GM18517 (cell line): ENCODE results near the gene SLC6A7.

Source experiments
- ATAC-seq: cut with Tn5 transposase; IDR thresholded peaks from one replicate; pipeline ENCODE4 v1.9.1; 2021; ENCODE audit warnings: mild to moderate bottlenecking, moderate library complexity; ENCODE audit not compliant: unreplicated experiment

The SLC6A7 gene

DNA sequence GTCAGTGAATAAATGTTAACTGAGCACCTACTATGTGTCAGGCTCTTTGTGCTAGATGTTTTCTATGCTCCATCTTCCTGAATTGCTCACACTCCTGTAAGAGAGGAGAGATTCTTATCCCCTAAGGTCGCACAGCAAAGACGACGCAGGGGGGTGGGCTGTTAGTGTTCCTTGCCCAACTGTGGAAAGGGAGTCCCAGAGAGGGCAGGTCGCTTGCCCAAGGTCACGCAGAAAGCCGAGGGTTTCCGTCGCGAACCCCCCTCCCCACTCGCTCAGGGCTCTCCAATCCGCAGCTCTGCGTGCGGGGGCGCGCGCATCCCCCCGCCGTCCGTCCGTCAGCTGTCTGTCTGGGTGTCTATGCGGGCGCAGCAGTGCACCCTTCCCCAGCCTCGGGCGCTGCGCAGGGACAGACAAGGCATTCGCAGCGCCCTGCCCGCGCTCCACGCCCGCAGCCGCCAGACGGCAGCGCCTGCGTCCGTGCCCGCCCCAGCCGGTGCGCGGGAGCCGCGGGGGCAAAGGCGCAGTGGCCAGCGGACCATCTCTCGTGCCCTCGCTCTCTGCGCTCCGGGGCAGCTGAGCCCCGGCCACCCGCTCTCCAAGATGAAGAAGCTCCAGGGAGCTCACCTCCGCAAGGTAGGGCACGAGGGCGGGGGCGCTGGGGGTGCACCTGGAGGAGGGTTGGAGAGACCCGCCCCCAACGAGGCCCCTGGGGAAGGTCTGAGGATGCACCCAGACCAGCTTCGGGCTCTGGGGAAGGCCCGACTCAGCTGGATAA, at the start of gene SLC6A7:
TSS of gene SLC6A7 (plus strand) at position 335 of the 775 bp plus-strand sequence. CDS start at position 601, 266 bp downstream.
- no peak for ATAC-seq

DNA sequence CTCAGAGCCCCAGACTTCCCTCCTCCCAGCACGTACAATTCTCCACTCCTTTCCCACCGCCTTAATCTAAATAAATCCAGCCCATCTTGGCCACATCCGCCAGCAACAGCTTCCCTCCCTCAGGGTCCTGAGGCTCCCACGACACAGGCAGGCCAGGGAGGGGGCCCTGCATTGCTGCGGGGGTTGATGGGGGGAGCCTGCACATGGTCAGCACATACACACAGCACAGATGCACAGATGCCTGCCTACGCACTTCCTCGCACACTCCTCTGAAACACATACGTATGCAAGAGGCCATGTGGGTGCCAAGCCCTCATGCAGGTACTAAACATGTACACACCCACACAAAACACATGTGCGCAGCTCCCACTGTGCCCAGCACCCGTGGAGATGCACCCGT, 49.0 kb upstream of the SLC6A7 start:
- ATAC-seq, result no peak

DNA sequence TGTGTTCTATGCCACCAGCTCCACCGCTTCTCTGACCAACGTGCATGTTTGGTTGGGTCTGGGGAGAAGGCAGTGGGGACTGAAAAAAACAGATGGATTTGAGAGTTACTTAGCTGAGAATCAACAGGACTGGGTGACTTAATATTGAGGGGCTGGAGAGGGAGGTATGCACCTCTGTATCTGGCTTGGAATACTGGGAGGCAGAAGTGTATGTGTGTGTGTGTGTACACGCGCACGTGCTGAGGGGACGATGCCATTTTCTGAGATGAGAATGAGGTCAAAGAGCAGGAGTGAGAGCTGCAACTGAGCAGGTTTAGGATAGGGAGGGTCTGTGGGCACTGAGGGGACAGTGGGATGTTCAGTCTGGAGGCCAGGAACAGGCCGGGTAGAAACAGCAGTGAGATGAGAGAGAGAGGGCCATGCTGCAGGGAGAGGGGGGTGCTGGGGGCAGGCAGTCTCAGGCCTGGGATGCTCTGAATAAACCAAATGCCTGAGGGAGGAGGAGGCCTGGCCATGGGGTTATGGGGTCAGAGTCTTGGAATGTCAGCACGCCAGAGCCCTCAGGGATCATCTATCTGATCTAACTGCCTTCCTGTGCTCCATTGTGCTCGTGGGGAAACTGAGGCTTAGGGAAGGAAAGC, 48.2 kb upstream of the SLC6A7 start:
- no peak for ATAC-seq

DNA sequence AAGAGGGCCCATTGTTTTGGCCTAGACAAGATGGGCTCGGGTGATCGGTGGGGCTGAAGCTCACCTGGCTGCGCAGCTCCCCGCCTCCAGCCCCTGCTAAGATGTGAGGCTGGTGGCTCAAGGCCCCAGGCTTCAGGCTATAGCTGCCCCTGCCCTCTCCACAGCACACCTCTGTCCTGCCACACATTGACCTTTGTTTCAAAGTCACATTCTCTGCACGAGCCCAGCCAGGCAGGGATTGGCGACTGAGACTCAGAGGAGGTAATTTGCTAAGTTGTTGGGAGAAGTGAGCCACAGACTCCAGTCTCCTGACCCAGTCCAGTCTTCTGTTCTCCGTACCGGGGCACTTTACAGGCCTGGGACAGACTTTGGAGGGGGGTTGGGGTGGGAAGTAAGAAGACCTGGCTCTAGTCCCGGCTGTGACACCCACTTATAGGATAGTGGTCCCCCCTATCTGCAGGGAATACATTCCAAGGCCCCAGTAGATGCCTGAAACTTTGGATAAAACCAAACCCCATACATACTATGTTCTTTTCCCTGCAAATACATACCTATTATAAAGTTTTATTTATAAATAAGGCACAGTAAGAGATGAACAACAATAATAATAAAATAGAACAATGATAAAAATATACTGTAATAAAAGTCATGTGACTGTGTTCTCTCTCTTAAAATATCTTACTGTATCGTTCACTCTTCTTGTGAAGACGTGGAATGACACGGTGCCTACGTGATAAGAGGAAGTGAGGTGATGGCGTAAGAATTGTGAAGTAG, 47.5 kb upstream of the SLC6A7 start:
- ATAC-seq, result no peak

DNA sequence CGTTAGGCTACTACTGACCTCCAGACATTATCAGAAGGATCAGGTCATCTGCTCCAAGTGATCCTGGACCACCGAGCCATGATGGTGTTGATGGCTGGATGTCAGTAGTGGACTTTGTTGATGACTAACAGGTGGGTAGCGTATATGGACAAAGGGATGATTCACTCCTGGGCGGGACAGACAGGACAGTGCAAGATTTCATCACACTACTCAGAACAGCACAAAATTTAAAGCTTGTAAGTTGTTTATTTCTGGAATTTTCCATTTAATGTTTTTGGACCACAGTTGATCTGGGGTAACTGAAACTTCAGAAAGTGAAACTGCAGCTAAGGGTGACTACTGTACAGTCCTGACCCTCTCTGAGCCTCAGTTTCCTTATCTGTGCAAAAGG, 46.9 kb upstream of the SLC6A7 start:
- ATAC-seq, result no peak

DNA sequence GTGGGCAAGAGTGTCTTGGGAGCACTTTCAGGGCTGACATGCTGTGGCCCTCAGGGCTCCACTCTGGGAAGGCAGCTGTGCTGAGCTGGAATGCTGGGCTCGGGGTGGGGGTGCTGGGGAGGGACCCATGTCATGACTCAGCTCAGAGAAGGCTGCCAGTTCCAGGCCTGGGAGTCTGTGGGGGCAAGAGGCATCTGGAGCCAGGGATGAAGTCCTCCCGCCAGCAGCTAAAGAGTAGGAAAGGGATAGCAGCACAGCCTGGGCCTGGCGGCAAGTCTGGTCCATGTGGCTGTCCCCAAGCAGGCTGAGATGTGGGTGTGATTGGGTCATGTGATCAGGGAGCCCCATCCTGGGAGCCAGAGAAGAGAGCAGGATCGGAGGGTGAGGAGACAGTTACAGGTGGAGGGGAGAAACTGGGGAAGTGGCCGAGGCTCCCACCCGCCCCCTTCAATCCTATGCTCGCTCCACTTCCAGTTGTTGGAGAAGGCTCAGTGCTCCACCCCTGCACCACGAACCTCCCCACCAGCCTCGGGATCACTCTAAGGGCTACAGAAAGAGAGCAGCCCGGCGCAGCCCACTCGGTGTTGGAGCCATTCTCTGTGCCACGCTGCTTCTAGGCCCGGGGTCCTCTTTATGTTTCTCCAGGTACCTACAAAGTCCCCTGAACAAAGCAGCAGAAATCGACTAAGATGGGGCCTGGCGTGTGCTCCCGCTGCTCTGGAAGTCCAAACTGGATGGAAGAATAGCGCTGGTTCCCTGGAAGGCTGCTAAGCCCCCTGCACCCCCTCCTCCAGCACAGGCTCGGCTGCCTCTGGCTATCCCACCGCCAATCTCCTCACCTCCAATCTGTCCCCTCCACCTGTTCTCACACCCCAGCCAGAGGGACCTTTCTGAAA, 46.3 kb upstream of the SLC6A7 start:
- no peak for ATAC-seq

DNA sequence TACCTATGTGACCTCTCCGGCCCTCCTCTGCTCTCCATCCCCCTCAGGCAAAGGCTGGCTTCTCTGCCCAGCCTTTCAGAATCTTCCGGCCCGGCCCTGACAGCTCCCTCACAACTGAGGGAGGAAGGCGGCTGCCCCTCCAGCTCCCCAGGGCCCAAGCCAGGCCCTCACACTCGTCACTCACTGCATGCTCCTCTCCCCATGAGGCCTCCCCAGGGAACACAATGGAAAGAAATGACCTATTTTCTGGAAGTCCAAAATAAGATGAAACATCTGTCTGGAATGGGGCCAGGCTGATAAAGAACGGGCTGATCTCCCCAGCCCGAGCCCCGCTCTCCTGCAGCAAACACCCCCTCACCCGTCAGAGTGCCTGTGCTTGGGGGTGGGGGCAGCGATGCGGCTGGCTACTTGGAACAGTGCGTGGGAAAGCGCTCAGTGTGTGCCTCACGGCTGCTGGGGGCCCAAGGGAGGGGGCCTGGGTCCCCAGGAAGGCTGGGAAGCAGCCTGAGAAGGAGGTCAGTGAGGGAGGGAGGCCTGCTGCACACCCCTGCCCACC, 45.5 kb upstream of the SLC6A7 start:
- ATAC-seq, result no peak

DNA sequence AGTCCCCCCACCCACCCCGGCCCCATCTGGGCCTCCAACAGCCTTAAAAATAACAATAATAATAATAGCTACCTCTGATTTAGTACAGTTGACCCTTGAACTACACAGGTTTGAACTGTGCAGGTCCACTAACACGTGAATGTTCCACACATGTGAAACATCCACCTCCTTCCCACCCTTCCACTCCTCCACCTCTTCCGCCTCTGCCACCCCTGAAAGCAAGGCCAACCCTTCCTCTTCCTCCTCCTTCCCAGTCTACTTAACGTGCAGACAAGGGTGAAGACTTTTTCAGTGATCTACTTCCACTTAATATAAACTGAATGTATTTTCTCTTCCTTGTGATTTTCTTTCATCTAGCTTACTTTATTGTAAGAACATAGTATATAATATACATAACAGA, 45.0 kb upstream of the SLC6A7 start:
- no peak for ATAC-seq

DNA sequence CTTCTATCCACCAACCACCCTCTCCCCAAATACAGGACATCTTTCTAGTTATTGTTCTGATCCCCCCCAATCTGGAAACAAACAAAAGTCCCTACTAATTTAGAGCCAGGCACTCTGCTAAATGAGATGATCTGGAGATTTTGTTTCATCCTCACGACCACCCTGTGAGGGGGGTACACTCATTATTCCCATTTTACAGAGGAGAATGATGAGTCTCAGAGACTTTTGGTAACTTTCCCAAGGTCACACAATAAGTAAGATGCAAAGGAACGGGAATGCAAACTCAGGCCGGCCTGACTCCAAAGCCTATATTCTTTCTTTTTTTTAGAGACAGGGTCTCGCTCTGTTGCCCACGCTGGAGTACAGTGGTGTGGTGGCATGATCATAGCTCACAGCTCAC, 43.6 kb upstream of the SLC6A7 start:
- no peak for ATAC-seq

DNA sequence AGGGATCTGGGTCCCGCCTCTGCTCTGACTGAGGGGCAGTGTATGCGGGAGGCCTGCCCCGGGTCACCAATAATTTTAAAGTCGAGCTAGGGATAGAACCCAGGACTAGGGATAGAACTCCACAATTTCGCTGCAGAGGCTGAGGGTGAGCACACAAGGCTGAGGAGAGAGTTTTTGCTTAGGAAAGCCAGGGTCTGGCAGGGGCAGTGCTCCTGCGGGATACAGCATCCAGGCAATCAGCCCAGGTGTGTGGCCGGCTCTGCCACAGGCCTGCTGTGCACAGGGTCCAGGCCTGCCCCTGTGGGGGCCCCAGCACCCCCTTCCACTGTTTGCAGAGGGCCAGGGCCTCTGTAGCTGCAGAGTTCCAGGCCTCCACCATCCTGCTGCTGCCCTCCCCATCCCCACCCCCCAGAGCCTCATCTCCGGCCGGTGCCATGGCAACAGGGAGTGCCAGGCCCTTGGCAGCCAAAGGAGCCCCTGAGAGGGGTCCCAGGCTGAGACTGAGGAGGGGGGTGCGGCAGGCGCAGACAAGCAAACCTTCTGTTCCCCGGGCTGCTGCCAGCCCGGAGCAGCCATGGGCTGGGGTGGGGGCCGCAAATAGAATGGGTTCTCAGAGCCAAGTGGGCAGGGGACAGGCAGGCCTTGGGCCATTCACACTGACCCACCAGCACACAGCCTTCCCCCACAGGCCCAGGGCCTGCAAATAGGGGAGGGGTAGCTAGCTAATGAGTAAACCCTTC, 42.8 kb upstream of the SLC6A7 start:
- ATAC-seq, result no peak

DNA sequence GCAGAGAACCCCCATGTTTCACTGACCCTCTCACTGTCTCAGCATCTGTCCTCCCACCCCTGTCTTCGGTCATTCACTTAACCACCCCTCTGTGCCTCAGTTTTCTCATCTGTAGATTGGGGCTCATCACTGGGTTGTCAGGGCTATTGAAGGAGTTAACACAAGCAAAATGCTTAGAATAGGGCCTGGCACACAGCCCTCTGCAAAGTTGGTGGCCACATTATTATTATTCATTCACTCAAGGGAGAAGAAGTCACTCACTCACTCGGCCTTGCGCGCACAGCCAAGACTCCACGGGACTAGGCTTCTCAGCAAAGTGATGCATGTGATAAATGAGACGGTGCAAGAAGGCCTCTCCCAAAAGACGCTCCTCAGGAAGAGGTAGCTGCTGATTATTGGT, 42.2 kb upstream of the SLC6A7 start:
- no peak for ATAC-seq

DNA sequence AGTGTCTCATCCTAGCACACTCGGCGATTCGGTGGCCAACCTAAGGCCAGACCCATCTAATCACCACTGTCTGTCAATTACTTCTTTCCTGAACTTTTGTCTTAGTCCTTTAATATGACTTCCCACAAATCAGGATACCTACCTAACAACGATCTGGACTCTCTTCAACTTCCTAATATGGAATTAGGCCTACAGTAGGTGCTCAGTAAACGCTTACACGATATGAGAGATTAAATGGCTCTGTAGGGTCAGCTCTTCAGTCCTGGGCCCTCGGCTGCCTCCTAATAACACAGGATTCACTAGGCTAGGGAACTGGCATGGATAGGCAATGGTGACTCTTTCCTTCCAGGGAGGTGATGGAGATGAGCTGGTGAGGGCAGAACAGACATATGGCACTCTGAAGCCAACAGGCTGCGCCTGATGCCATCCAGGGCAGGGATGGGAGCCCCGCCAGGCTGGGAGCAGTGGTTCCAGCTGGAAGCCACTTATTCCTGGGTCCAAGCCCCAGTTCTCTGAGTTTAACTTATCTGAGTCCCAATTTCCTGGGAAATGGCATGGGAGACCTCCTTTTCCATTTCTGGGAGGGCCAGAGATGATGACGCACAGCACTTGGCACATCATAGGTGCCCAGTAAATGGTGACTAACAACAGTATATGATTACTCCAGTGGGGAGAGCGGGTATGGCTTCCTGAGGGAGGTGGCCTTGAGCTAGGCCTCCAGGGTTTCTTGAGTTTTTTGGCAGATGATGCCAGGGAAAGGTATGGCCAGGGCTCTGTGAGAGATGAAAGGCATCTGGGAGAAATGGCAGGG, 41.5 kb upstream of the SLC6A7 start:
- ATAC-seq, result no peak

DNA sequence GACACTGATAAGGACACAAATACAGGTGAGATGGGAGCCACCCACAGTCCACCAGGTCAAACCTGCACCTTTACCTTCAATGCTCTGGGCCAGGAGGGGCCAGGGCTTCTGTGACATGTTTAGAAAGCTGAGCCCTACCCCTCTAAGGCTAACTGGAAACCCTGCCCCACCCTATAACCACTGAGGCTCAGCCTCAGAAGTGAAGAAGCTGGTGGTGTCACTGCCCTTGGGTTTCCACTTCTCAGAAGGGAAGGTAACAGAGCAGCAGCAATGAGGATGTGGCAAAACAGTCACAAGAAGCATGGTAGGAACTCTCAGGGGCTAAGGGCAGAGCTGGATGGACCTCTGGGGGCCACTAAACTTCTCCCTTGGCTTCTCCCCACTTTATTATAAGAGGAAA, 40.2 kb upstream of the SLC6A7 start:
- no peak for ATAC-seq

DNA sequence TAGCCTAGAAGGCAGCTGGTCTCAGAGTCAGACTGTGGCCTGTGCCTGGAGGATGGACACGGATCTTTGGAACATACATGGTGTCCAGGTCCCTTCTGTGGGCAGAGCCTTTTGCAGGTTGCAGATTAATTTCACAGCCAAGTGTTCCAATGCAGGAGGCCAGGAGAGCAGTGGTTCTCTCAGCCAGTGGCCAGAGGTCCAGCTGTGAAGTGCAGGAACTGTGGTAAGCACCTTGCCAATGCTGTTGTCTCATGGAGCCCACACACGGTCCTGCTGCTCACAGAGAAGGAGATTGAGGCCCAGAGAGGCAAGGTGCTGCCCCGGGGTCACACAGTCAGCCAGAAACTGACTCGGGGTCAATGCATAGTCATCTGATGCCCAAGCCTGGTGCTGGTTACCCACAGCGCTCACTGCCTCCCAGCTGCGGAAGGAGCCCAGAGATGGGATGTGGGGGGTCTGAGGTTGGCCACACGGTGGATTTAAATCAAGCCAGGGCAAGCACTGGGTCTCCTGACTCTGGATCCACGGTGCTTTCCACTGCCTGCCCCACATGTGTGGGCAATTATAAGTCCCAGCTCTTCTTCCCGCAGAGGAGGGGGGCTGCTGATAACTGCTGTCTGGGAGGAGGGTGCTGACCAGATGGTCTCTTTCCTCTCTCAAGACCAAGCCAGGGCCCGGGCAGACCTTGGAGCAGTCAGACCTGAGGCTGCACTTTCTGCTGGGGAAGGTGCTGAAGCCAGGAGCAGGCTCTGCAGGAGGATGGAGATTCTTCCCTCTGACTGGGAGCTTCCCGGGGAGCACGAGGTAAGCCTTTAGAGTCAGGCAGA, 37.0 kb upstream of the SLC6A7 start:
- no peak for ATAC-seq

DNA sequence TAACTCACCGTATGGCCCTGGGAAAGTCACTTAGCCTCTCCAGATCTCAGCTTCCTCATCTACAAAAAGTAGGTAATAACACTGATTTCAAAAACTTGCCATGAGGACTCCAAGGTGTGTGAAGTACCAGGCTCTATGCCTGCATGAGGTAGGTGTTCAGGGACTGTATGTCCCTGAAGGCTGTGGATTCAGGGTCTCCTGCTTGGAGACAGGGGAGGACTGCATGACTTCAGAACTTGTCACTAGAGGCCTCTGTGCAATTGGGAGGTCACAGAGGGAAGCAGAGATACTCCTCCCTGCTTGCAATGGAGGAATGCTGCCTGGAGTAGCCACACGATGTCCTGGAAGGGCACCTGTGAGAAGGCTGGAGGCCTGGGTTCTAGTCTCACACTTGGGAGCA, 36.4 kb upstream of the SLC6A7 start:
- ATAC-seq, result no peak

DNA sequence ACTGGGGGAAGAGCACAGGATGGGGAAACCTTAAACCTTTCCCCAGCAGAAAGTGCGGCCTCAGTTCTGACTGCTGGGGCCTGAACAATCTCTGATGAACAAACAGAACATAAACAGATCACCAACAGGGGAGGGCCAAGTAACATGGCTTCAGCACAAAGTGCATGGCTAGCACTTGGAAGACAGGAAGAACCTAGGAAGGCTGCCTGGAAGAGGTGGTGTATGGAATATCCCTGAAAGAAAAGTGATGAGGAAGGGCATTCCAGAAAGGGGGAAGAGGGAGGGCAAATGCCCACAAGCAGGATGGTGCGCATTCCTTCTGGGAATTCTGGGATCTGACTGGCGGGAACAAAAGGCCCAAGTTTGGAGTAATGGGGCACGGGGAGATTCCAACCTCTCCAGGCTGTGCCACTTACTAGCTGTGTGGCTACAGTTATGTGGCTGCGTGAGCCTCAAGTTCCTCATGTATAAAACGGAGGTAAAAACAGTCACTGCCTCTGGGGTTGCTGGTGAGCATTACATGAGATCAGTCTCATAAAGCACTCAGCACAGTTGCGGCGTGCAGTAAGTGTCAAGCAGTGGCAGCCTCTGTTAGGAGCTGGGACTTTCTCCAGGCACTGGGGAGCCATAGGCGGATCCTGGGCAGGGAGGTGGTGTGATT, 35.8 kb upstream of the SLC6A7 start:
- no peak for ATAC-seq

DNA sequence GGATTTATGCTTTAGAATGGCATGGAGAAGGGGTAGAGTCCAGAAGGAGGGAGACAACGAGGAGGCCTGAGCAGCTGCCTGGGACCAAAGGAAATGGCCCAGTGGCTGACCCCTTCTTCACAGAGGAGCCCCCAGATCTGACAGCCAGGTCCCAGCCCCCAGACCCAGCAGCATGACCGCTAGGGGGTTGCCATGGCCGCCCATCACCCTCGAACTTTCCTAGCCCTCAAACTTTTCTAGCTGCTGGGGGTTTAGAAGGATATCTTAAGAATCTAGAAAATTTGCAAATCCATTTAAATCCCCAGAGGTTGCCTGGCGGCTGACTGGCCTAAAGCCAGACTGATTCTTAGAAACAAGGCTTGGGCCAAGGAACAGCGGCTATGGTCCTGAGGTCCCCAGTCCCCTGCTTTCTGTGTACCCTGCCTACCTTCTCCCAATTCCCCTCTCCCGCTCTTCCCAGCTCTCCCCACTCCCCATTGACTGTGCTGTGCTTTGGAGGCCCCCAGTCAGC, 35.2 kb upstream of the SLC6A7 start:
- no peak for ATAC-seq
